Effector CD8-positive, alpha-beta T cell (primary cell): Measurements from ENCODE around the gene SORCS2.

ENCODE experiments used
- DNase-seq: peaks from one replicate; lab custom pipeline; 2025; lab: John Stamatoyannopoulos, UW

SORCS2 gene

GRCh38 chr4:7375427-7375826, 183.1 kb downstream of the SORCS2 start:
- no peak for DNase-seq

GRCh38 chr4:7377223-7377865, 185.0 kb downstream of the SORCS2 start:
- no peak for DNase-seq

- DNase-seq = no peak
These were observed 186.8 kb downstream of the SORCS2 start for GRCh38 chr4:7379186-7379585.

GRCh38 chr4:7379719-7380118, 187.4 kb downstream of the SORCS2 start:
- DNase-seq = no peak

- no peak for DNase-seq
These were observed 189.0 kb downstream of the SORCS2 start for GRCh38 chr4:7381221-7381889.

GRCh38 chr4:7381890-7382633, 189.7 kb downstream of the SORCS2 start:
- DNase-seq = no peak

- DNase-seq = no peak
These were observed 190.3 kb downstream of the SORCS2 start for GRCh38 chr4:7382634-7383014.

GRCh38 chr4:7383266-7383665, 190.9 kb downstream of the SORCS2 start:
- DNase-seq = no peak

- DNase-seq = no peak
These were observed 191.9 kb downstream of the SORCS2 start for GRCh38 chr4:7384003-7384928.

- DNase-seq = no peak
These were observed 192.9 kb downstream of the SORCS2 start for GRCh38 chr4:7384929-7385890.

GRCh38 chr4:7387925-7388324, 195.6 kb downstream of the SORCS2 start:
- no peak for DNase-seq

- no peak for DNase-seq
These were observed 196.3 kb downstream of the SORCS2 start for GRCh38 chr4:7388627-7389026.

- DNase-seq = no peak
These were observed 196.9 kb downstream of the SORCS2 start for GRCh38 chr4:7389101-7389701.

- DNase-seq = no peak
These were observed 197.4 kb downstream of the SORCS2 start for GRCh38 chr4:7389719-7390118.

- no peak for DNase-seq
These were observed 198.0 kb downstream of the SORCS2 start for GRCh38 chr4:7390336-7390735.

- no peak for DNase-seq
These were observed 198.7 kb downstream of the SORCS2 start for GRCh38 chr4:7390906-7391636.

GRCh38 chr4:7391637-7392437, 199.5 kb downstream of the SORCS2 start:
- no peak for DNase-seq

- DNase-seq = no peak
These were observed 200.4 kb downstream of the SORCS2 start for GRCh38 chr4:7392438-7393421.
